HEK293 (cell line): Measurements from ENCODE around the gene ZNF513.

ENCODE experiments used
- CTCF ChIA-PET: fragments of 350-600 bp; formaldehyde crosslinking; extraction: SDS; loops from one replicate; lab custom pipeline; 2021; ENCODE audit warnings: antibody characterized with exemption; lab: Yijun Ruan, JAX
- POLR2A ChIA-PET: fragments of 300-600 bp; formaldehyde crosslinking; extraction: SDS; loops from one replicate; lab custom pipeline; 2020; ENCODE audit warnings: antibody characterized with exemption, inconsistent platforms; lab: Yijun Ruan, JAX
- H3K27ac ChIP-seq: fragments of 200-500 bp; sonication (Bioruptor generic); 2 replicates; pipeline ENCODE4 v1.5.1; 2014; ENCODE audit warnings: low read depth, low read length, control low read depth, inconsistent platforms; ENCODE audit errors: extremely low read depth
- H3K36me3 ChIP-seq, 2 experiments: fragments of 200-500 bp in 1 of 2; sonication (Bioruptor generic) in 1 of 2; 1 replicate in 1 of 2; 2 replicates in 1 of 2; pipeline ENCODE4 v1.5.1; 2014 to 2017; ENCODE audit warnings: inconsistent platforms in 2 of 2, low read length in 2 of 2; ENCODE audit not compliant: control insufficient read depth in 2 of 2, insufficient read depth in 1 of 2
- H3K4me1 ChIP-seq: fragments of 200-500 bp; sonication (Bioruptor generic); 2 replicates; pipeline ENCODE4 v1.5.1; 2014; ENCODE audit warnings: mild to moderate bottlenecking, low read length, inconsistent platforms; ENCODE audit not compliant: control insufficient read depth, insufficient read depth
- H3K4me3 ChIP-seq: 2 replicates; pipeline ENCODE4 v1.5.1; 2011; ENCODE audit warnings: low read depth, mild to moderate bottlenecking, control low read depth, low read length, moderate library complexity
- H3K9me3 ChIP-seq: fragments of 200-500 bp; sonication (Bioruptor generic); 2 replicates; pipeline ENCODE4 v1.5.1; 2014; ENCODE audit warnings: low read depth, low read length, inconsistent platforms; ENCODE audit not compliant: control insufficient read depth, insufficient read depth
- BCL11B ChIP-seq: fragments of 450-650 bp; formaldehyde crosslinking; IDR thresholded peaks from 2 replicates; pipeline ENCODE4 v1.5.1; 2016; ENCODE audit warnings: low read depth, missing biosample characterization, missing genetic modification characterization
- GLIS1 ChIP-seq: fragments of 450-650 bp; formaldehyde crosslinking; IDR thresholded peaks from 2 replicates; pipeline ENCODE4 v1.5.1; 2016; ENCODE audit warnings: missing biosample characterization, missing genetic modification characterization
- GLIS2 ChIP-seq: fragments of 450-650 bp; formaldehyde crosslinking; IDR thresholded peaks from 2 replicates; pipeline ENCODE4 v1.5.1; 2016; ENCODE audit warnings: missing biosample characterization, missing genetic modification characterization
- IKZF3 ChIP-seq: fragments of 450-650 bp; IDR thresholded peaks from 2 replicates; pipeline ENCODE4 v1.5.0; 2018; ENCODE audit warnings: missing biosample characterization, mild to moderate bottlenecking, missing genetic modification characterization, moderate library complexity
- KLF1 ChIP-seq: fragments of 450-650 bp; formaldehyde crosslinking; IDR thresholded peaks from 2 replicates; pipeline ENCODE4 v1.5.1; 2016; ENCODE audit warnings: missing biosample characterization, missing genetic modification characterization
- KLF16 ChIP-seq: fragments of 450-650 bp; formaldehyde crosslinking; IDR thresholded peaks from 2 replicates; pipeline ENCODE4 v1.5.1; 2017; ENCODE audit warnings: missing biosample characterization, missing genetic modification characterization
- PRDM1 ChIP-seq: fragments of 450-650 bp; formaldehyde crosslinking; IDR thresholded peaks from 2 replicates; pipeline ENCODE4; 2016; ENCODE audit warnings: missing biosample characterization, missing genetic modification characterization
- SP7 ChIP-seq: fragments of 450-650 bp; formaldehyde crosslinking; IDR thresholded peaks from 2 replicates; pipeline ENCODE4 v1.5.1; 2016; ENCODE audit warnings: missing biosample characterization, missing genetic modification characterization
- TRIM28 ChIP-seq: IDR thresholded peaks from 2 replicates; pipeline ENCODE4 v1.6.1; 2011; ENCODE audit warnings: low read length, control low read depth, borderline replicate concordance
- ZBTB20 ChIP-seq: fragments of 450-650 bp; formaldehyde crosslinking; IDR thresholded peaks from 2 replicates; pipeline ENCODE4 v1.5.1; 2016; ENCODE audit warnings: missing biosample characterization, missing genetic modification characterization
- ZBTB26 ChIP-seq: fragments of 450-650 bp; formaldehyde crosslinking; optimal IDR thresholded peaks from 2 replicates; pipeline ENCODE3; 2016; ENCODE audit warnings: missing biosample characterization, mild to moderate bottlenecking, missing genetic modification characterization
- ZNF140 ChIP-seq: fragments of 450-650 bp; formaldehyde crosslinking; IDR thresholded peaks from 2 replicates; pipeline ENCODE4 v1.5.1; 2016; ENCODE audit warnings: missing biosample characterization, missing genetic modification characterization
- ZNF184 ChIP-seq: fragments of 450-650 bp; IDR thresholded peaks from 2 replicates; pipeline ENCODE4 v1.5.1; 2018; ENCODE audit warnings: missing biosample characterization, mild to moderate bottlenecking, missing genetic modification characterization
- ZNF221 ChIP-seq: fragments of 450-650 bp; formaldehyde crosslinking; IDR thresholded peaks from 2 replicates; pipeline ENCODE4 v1.5.1; 2017; ENCODE audit warnings: missing biosample characterization, missing genetic modification characterization, borderline replicate concordance
- ZNF302 ChIP-seq: fragments of 450-650 bp; formaldehyde crosslinking; IDR thresholded peaks from 2 replicates; pipeline ENCODE4 v1.5.1; 2016; ENCODE audit warnings: missing biosample characterization, missing genetic modification characterization, low read depth
- ZNF544 ChIP-seq: fragments of 450-650 bp; formaldehyde crosslinking; IDR thresholded peaks from 2 replicates; pipeline ENCODE4 v1.5.0; 2017; ENCODE audit warnings: missing biosample characterization, missing genetic modification characterization
- ZNF561 ChIP-seq: fragments of 450-650 bp; IDR thresholded peaks from 2 replicates; pipeline ENCODE4 v1.5.1; 2018; ENCODE audit warnings: missing biosample characterization, missing genetic modification characterization, borderline replicate concordance
- ZNF624 ChIP-seq: fragments of 450-650 bp; formaldehyde crosslinking; IDR thresholded peaks from 2 replicates; pipeline ENCODE4 v1.5.1; 2017; ENCODE audit warnings: missing biosample characterization, missing genetic modification characterization
- ZNF658 ChIP-seq: fragments of 450-650 bp; formaldehyde crosslinking; IDR thresholded peaks from 2 replicates; pipeline ENCODE4; 2016; ENCODE audit warnings: missing biosample characterization, missing genetic modification characterization
- ZNF664 ChIP-seq: fragments of 450-650 bp; formaldehyde crosslinking; IDR thresholded peaks from 2 replicates; pipeline ENCODE4 v1.5.1; 2016; ENCODE audit warnings: missing biosample characterization, missing genetic modification characterization
- TF ChIP-seq, protein P1 (sequence below): fragments of 450-650 bp; formaldehyde crosslinking; IDR thresholded peaks from 2 replicates; pipeline ENCODE4 v1.5.1; 2016; ENCODE audit warnings: missing biosample characterization, missing genetic modification characterization
- TF ChIP-seq, protein P2 (sequence below): fragments of 450-650 bp; formaldehyde crosslinking; IDR thresholded peaks from 2 replicates; pipeline ENCODE4 v1.5.1; 2016; ENCODE audit warnings: missing biosample characterization, missing genetic modification characterization

The ZNF513 gene

GRCh38 chr2:27351802-27352598 is 28.5 kb downstream of the ZNF513 start:
- CTCF ChIA-PET: interaction anchor here (0.6 to 1.4 kb wide), 5 partner anchors 9 to 59 kb away, joined by 3 to 4 read pairs (median 3); no protein-coding TSS in a partner anchor
- POLR2A ChIA-PET: interaction anchor here (1.8 kb wide), 1 partner anchor 18 kb away, joined by 9 read pairs; the partner anchor contains the start of genes EIF2B4 and SNX17

DNA sequence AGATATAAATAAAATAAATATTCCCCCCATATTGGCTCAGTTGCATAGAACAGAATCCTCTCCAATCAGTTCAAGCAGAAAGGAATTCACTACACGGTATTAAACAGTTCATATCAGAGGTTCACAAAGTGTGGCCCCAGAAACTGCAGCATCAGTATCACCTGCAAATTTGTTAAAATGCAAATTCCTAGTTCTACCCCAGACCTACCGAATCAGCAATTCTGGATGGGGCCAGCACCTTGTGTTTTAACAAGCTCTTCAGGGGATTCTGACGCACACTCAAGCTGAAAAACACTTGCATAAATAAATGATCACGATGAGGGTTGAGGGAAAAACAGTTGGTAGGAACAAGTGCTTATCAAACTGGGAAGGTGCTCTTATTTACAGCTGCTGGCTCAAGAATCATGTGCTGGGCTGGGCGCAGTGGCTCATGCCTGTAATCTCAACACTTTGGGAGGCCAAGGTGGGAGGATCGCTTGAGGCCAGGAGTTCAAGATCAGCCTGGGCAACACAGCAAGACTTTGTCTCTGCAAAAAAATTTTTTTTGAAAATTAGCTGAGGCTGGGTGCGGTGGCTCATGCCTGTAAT is 30.3 kb downstream of the ZNF513 start:
- H3K4me1 ChIP-seq: peaks cover 4% of the 10 kb centered on the region
- H3K4me3 ChIP-seq: no peak overlapping the region
- POLR2A ChIA-PET: interaction anchor here (1.8 kb wide), 1 partner anchor 20 kb away, joined by 9 read pairs; the partner anchor contains the start of genes EIF2B4 and SNX17
- CTCF ChIA-PET: interaction anchor here (0.6 kb wide), 1 partner anchor 132 kb away, joined by 4 read pairs; no protein-coding TSS in a partner anchor
- H3K9me3 ChIP-seq: no peaks in the 10 kb centered on the region
- TF ChIP-seq GLIS2 (tag by site-specific recombination): no peak
- no peak overlapping the region for H3K27ac ChIP-seq
- H3K36me3 ChIP-seq: peaks cover 0 to 3% of the 10 kb centered on the region in 2 experiments; a peak in 1 of 3 replicates

More at GRCh38 chr2:27351802-27352598, 28.5 kb downstream of the ZNF513 start:
- no peak overlapping the region for H3K27ac ChIP-seq
- H3K9me3 ChIP-seq: no peaks in the 10 kb centered on the region
- peak; percentile 54; the same call in 1 of the 2 replicates for TF ChIP-seq PRDM1 (tag by site-specific recombination)
- TF ChIP-seq, protein P1, sequence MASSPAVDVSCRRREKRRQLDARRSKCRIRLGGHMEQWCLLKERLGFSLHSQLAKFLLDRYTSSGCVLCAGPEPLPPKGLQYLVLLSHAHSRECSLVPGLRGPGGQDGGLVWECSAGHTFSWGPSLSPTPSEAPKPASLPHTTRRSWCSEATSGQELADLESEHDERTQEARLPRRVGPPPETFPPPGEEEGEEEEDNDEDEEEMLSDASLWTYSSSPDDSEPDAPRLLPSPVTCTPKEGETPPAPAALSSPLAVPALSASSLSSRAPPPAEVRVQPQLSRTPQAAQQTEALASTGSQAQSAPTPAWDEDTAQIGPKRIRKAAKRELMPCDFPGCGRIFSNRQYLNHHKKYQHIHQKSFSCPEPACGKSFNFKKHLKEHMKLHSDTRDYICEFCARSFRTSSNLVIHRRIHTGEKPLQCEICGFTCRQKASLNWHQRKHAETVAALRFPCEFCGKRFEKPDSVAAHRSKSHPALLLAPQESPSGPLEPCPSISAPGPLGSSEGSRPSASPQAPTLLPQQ (tag by site-specific recombination): no peak
- H3K4me3 ChIP-seq: no peak overlapping the region
- peaks cover 4% of the 10 kb centered on the region for H3K4me1 ChIP-seq
- H3K36me3 ChIP-seq: peaks cover 0 to 3% of the 10 kb centered on the region in 2 experiments; a peak in 1 of 3 replicates

GRCh38 chr2:27347641-27348040 is 32.9 kb downstream of the ZNF513 start:
- POLR2A ChIA-PET: interaction anchor here (0.7 kb wide), 1 partner anchor 13 kb away, joined by 3 read pairs; no protein-coding TSS in a partner anchor
- Histone ChIP-seq H3K4me1 (no peaks in the 10 kb centered on the region), H3K36me3 (peaks cover 9 to 11% of the 10 kb centered on the region in 2 experiments; a peak in 2 of 3 replicates), H3K9me3 (no peaks in the 10 kb centered on the region), H3K4me3 (no peak overlapping the region), H3K27ac (no peak overlapping the region)
- TF ChIP-seq ZNF544: no peak
- TF ChIP-seq KLF1 (tag by site-specific recombination): 0 out of 2 replicates have a peak, but pooled peaks have one; percentile 60
- TF ChIP-seq KLF16 (tag by site-specific recombination): no peak
- CTCF ChIA-PET: interaction anchor here (0.6 kb wide), 1 partner anchor 22 kb away, joined by 4 read pairs; no protein-coding TSS in a partner anchor

DNA sequence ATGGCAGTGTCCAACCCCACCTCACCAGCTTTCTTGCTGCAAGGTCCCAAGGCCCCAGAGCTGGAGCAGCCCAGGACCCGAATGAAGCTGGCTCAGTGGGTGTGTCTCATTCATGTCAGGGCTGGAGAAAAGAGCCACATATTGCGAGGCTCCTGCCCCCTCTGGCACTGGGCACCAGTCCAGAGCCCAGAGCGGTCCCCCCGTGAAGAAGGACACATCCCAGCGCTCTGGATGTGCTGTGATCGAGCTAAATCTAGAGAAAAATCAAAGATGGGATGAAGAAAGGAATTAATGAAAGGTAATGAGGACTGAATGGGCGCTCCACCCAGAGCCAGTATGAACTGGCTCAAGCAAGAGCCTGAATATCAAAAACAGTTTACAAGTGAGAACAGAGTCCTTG is 44.4 kb downstream of the ZNF513 start:
- no peaks in the 10 kb centered on the region for H3K9me3 ChIP-seq
- peaks cover 71 to 75% of the 10 kb centered on the region in 2 experiments for H3K36me3 ChIP-seq
- no peak overlapping the region for H3K4me3 ChIP-seq
- ChIA-PET POLR2A (no interaction called here), CTCF (no interaction called here)
- H3K27ac ChIP-seq: no peak overlapping the region
- H3K4me1 ChIP-seq: no peaks in the 10 kb centered on the region
- TF ChIP-seq ZBTB20 (tag by site-specific recombination): no peak
- no peak for TF ChIP-seq ZNF184
- TF ChIP-seq ZNF221 (tag by site-specific recombination): no peak
- no peak for TF ChIP-seq SP7 (tag by site-specific recombination)
- no peak for TF ChIP-seq ZNF664 (tag by site-specific recombination)
- no peak for TF ChIP-seq ZNF624 (tag by site-specific recombination)
- no peak for TF ChIP-seq ZNF302
- no peak for TF ChIP-seq IKZF3
- TF ChIP-seq, protein P2, sequence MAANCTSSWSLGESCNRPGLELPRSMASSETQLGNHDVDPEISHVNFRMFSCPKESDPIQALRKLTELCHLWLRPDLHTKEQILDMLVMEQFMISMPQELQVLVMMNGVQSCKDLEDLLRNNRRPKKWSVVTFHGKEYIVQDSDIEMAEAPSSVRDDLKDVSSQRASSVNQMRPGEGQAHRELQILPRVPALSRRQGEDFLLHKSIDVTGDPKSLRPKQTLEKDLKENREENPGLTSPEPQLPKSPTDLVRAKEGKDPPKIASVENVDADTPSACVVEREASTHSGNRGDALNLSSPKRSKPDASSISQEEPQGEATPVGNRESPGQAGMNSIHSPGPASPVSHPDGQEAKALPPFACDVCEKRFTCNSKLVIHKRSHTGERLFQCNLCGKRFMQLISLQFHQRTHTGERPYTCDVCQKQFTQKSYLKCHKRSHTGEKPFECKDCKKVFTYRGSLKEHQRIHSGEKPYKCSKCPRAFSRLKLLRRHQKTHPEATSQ: no peak
- no peak for TF ChIP-seq ZNF140 (tag by site-specific recombination)
- no peak for TF ChIP-seq ZNF561
- TF ChIP-seq ZNF658: no peak
- TF ChIP-seq GLIS1: no peak
- no peak for TF ChIP-seq TRIM28
- no peak for TF ChIP-seq BCL11B (tag by site-specific recombination)
- TF ChIP-seq ZBTB26 (tag by site-specific recombination): no peak
